ENCODE measurements around the gene ERN2. TPM values are rescaled to one million over a fixed set of nuclear protein-coding genes. Genes with fewer than 3 reads are reported as not detected.

ERN2 gene
- 100 to 1,000 TPM in 2 of 4 donors, 10 to 100 TPM in 2; 70.1 to 149 (median 92.3) TPM for total RNA-seq

DNA sequence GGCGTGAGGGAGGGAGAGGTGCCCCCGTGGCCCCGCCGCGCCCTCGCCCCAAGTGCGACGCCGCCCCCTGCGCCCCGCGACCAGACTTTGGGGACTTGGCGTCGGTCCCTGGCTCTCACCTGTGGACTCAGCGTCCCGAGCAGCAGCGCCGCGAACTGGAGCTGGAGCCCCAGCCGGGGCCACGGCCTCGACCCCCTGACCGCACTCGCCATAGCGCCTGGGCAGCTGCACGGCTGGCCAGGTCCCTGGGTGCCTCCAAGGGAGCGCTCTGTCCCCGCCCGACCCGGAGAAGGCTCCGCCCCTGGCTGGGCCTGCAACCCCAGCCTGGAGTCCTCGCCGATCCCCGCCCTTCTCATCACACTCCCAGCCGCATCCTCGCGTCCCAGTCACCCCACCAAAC lies at the start of gene ERN2:
ERN2 (minus strand) TSS at position 247 of the 400 bp plus-strand sequence; CDS start at position 212, 35 bp downstream.
- H3K27ac ChIP-seq, result peak within 1 kb of the TSS in 3 of 4 donors; percentile 66 to 73 (median 70)
- H3K27me3 ChIP-seq, result no peaks in the 10 kb centered on the region
- H3K4me3 ChIP-seq, result peak within 1 kb of the TSS in 3 of 4 donors; percentile 22 to 60 (median 54)
- peaks cover 0 to 10% (median 0%) of the 10 kb centered on the region in 3 donors for H3K36me3 ChIP-seq
- TF ChIP-seq CTCF (IDR thresholded peaks at IDR 0.05) (no peak), POLR2A (IDR thresholded peaks at IDR 0.05) (peak in 1 of 2 donors; percentile 14)
- DNase-seq, result peak in 2 of 3 donors; percentile 66 to 84
- peaks cover 0 to 11% (median 0%) of the 10 kb centered on the region in 4 donors for H3K9me3 ChIP-seq
- no peaks in the 10 kb centered on the region for H3K4me1 ChIP-seq

DNA sequence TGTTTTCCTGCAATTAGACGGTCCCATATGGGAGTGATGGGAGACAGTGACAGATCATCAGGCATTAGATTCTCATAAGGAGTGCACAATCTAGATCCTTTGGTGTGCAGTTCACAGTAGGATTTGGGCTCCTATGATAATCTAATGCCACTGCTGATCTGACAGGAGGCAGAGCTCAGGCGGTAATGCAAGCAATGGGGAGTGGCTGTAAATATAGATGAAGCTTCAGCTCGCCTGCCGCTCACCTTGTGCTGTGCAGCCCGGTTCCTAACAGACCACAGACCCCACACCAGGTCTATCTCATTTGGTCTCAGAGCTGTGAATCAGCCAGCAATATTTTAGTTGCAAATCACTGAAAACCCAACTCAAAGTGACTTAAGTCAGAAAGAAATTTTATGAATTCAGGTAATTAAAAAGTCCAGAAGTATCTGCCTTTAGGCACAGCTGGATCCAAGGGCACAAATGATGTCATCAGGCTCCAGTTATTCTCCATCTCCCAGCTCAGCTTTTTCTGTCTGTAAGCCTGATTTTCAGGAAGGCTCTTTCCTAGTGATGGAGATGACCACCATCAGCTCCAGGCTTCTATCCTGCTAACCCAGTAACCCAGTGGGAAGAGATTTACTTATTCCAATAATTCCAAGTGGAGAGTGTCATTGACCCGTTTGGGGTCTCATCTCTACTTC lies 45.1 kb upstream of the ERN2 start:
- Histone ChIP-seq H3K4me3 (no peak overlapping the region), H3K27ac (no peak overlapping the region), H3K4me1 (peaks cover 0 to 9% (median 0%) of the 10 kb centered on the region in 4 donors), H3K9me3 (no peaks in the 10 kb centered on the region), H3K27me3 (no peaks in the 10 kb centered on the region), H3K36me3 (peaks cover 0 to 6% (median 0%) of the 10 kb centered on the region in 3 donors)
- no peak for DNase-seq
- TF ChIP-seq CTCF (IDR thresholded peaks at IDR 0.05), result no peak
- TF ChIP-seq POLR2A (IDR thresholded peaks at IDR 0.05), result no peak

GRCh38 chr16:23757116-23757515 lies 44.1 kb upstream of the ERN2 start:
- peak overlapping the region in 1 of 4 donors; percentile 89 for H3K27ac ChIP-seq
- H3K36me3 ChIP-seq, result peaks cover 0 to 6% (median 0%) of the 10 kb centered on the region in 3 donors
- H3K9me3 ChIP-seq, result no peaks in the 10 kb centered on the region
- peaks cover 0 to 9% (median 0%) of the 10 kb centered on the region in 4 donors for H3K4me1 ChIP-seq
- DNase-seq, result no peak
- peak overlapping the region in 2 of 4 donors; percentile 55 to 69 for H3K4me3 ChIP-seq
- no peaks in the 10 kb centered on the region for H3K27me3 ChIP-seq
- TF ChIP-seq CTCF (IDR thresholded peaks at IDR 0.05) (no peak), POLR2A (IDR thresholded peaks at IDR 0.05) (no peak)

- peak overlapping the region in 3 of 4 donors; percentile 42 to 69 (median 55) for H3K4me3 ChIP-seq
- no peaks in the 10 kb centered on the region for H3K27me3 ChIP-seq
- no peaks in the 10 kb centered on the region for H3K9me3 ChIP-seq
- H3K36me3 ChIP-seq, result peaks cover 0 to 6% (median 0%) of the 10 kb centered on the region in 3 donors
- peaks cover 0 to 9% (median 0%) of the 10 kb centered on the region in 4 donors for H3K4me1 ChIP-seq
- TF ChIP-seq POLR2A (IDR thresholded peaks at IDR 0.05), result no peak
- TF ChIP-seq CTCF (IDR thresholded peaks at IDR 0.05), result no peak
- H3K27ac ChIP-seq, result peak overlapping the region in 3 of 4 donors; percentile 71 to 89 (median 76)
- DNase-seq, result peak in 1 of 3 donors; percentile 58
Measured at GRCh38 chr16:23755484-23755809, 42.4 kb upstream of the ERN2 start.

GRCh38 chr16:23754594-23755483 lies 41.8 kb upstream of the ERN2 start, which contains the start of gene CHP2:
Gene CHP2 (plus strand): TSS chr16:23755026. CDS start chr16:23755050, 24 bp downstream.
- Histone ChIP-seq H3K9me3 (no peaks in the 10 kb centered on the region), H3K4me1 (peaks cover 0 to 9% (median 0%) of the 10 kb centered on the region in 4 donors), H3K4me3 (peak within 1 kb of the TSS; percentile 1 to 69 (median 48)), H3K27me3 (no peaks in the 10 kb centered on the region), H3K27ac (peak within 1 kb of the TSS in 3 of 4 donors; percentile 71 to 89 (median 76)), H3K36me3 (peaks cover 0 to 6% (median 0%) of the 10 kb centered on the region in 3 donors)
- TF ChIP-seq CTCF (IDR thresholded peaks at IDR 0.05), result no peak
- TF ChIP-seq POLR2A (IDR thresholded peaks at IDR 0.05), result peak; percentile 40 to 72
- DNase-seq, result peak in 2 of 3 donors; percentile 85 to 91

All from Peyer's patch (tissue), 4 donors.